22Rv1 (cell line): ENCODE results near the gene SLC26A1.

Experiments used
- CTCF ChIP-seq: fragments of 450-650 bp; IDR thresholded peaks from 2 replicates; pipeline ENCODE4 v1.5.1; 2017; ENCODE audit warnings: mild to moderate bottlenecking
- ZFX ChIP-seq: fragments of 450-650 bp; IDR thresholded peaks from 2 replicates; pipeline ENCODE4 v1.6.1; 2017; ENCODE audit warnings: antibody characterized with exemption, borderline replicate concordance

GRCh38 chr4:951186-951585, 42.0 kb downstream of the SLC26A1 start:
- TF ChIP-seq CTCF (no peak), ZFX (no peak)
